GM19397 (cell line): ENCODE results near the gene MAGEC1.
"Not testable (repeated sequence)": the region's sequence is repeated elsewhere in the genome, so short reads cannot be mapped to it uniquely, and the experiment has no call there.

Experiments used
- ATAC-seq: cut with Tn5 transposase; IDR thresholded peaks from one replicate; pipeline ENCODE4 v1.9.1; 2021; ENCODE audit warnings: mild to moderate bottlenecking, moderate library complexity; ENCODE audit not compliant: unreplicated experiment

Gene MAGEC1, protein sequence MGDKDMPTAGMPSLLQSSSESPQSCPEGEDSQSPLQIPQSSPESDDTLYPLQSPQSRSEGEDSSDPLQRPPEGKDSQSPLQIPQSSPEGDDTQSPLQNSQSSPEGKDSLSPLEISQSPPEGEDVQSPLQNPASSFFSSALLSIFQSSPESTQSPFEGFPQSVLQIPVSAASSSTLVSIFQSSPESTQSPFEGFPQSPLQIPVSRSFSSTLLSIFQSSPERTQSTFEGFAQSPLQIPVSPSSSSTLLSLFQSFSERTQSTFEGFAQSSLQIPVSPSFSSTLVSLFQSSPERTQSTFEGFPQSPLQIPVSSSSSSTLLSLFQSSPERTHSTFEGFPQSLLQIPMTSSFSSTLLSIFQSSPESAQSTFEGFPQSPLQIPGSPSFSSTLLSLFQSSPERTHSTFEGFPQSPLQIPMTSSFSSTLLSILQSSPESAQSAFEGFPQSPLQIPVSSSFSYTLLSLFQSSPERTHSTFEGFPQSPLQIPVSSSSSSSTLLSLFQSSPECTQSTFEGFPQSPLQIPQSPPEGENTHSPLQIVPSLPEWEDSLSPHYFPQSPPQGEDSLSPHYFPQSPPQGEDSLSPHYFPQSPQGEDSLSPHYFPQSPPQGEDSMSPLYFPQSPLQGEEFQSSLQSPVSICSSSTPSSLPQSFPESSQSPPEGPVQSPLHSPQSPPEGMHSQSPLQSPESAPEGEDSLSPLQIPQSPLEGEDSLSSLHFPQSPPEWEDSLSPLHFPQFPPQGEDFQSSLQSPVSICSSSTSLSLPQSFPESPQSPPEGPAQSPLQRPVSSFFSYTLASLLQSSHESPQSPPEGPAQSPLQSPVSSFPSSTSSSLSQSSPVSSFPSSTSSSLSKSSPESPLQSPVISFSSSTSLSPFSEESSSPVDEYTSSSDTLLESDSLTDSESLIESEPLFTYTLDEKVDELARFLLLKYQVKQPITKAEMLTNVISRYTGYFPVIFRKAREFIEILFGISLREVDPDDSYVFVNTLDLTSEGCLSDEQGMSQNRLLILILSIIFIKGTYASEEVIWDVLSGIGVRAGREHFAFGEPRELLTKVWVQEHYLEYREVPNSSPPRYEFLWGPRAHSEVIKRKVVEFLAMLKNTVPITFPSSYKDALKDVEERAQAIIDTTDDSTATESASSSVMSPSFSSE

GRCh38 chrX:141903400-141904155 lies at the start of gene MAGEC1:
MAGEC1 (plus strand) TSS chrX:141903894; CDS start chrX:141905073, 1,179 bp downstream.
- ATAC-seq = no peak

GRCh38 chrX:141857479-141857878 lies 46.2 kb upstream of the MAGEC1 start:
- no peak for ATAC-seq

DNA sequence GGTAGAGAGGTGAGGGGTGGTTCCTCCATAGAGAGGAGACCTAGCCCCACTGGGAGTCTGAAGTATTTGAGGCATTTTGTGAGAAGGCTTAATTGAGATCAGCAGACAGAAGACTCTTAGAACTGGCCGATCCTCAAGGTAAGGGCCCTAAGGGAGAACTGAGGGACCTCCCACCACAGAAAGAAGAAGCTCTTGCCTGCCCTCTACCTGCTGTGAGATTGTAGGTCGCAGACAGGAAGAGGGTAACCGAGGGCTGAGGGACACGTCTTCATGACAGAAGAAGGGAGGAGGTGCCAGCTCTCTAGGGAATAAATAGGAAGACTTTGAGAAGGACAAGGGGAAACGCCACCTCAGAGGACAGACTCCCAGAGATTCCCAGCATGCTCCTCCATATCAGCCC lies 24.1 kb upstream of the MAGEC1 start:
- no peak for ATAC-seq

DNA sequence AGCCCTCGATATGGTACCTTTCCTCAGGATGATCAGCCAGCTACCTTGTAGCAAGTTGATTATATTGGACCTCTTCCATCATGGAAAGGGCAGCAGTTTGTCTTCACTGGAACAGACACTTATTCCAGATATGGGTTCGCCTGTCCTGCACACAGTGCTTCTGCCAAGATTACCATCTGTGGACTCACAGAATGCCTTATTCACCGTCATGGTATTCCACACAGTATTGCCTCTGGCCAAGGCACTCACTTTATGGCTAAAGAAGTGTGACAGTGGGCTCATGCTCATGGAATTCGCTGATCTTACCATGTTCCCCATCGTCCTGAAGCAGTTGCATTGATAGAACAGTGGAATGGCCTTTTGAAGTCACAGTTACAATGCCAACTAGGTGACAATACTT lies 14.9 kb upstream of the MAGEC1 start:
- not testable (repeated sequence) for ATAC-seq

- ATAC-seq = no peak
Measured at GRCh38 chrX:141894733-141895132, 9.0 kb upstream of the MAGEC1 start.

DNA sequence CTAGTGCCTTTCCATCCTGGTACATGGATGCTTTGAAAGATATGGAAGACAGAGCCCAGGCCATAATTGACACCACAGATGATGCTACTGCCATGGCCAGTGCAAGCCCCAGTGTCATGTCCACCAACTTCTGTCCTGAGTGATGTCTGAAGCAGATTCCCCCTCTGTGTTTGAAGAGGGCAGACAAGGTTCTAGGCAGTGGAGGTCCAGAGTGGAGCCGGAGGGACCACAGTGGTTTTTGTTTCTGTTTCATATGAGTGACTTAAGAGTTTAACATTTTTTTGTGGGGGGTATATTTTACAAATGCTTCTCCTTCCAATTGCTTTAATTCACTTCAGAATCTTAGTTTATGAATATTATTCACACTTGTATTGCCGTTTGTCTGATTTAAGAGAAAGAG lies 6.0 kb upstream of the MAGEC1 start:
- no peak for ATAC-seq

DNA sequence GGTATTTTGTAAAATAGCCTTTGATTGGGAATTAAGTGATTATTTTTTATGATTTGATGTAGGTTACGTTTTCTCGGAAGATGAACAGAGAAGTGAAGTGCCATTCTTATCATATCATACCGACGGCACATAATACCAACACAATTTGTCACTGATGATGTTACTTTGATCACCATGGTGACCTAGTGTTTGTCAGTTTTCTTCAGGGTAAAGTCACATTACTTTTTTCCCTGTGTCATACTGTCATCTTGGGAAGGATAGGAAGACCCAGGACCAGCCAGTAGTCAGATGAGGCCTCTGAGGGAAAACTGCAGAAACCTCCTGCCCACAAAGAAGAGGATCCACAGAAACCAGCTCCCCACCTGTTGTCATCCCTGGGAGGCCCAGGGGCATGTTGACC lies 1.3 kb upstream of the MAGEC1 start:
- ATAC-seq = no peak

GRCh38 chrX:141904262-141904661 lies 568 bp downstream of the MAGEC1 start:
- no peak for ATAC-seq

DNA sequence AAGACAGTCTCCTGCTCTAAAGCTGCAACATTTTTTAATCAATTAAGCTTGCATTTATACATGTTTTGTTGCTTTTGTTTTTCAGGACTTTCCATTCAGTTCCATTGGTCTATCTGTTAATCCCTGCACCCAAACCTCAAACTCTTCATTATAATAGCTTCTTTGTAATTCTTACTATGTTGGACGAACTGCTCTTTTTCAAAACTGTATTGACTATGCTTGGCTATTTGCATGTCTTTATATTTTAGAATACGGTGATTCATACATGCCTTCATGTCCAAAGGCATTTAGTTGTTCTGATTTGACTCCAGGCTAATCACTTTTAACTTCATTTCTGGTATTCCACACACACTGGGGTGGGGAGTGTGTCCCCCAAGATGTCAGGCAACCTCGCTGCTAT lies 14.1 kb downstream of the MAGEC1 start:
- no peak for ATAC-seq

- ATAC-seq = no peak
Measured at GRCh38 chrX:141924293-141924692, 20.6 kb downstream of the MAGEC1 start.

- ATAC-seq = no peak
Measured at GRCh38 chrX:141928432-141928831, 24.7 kb downstream of the MAGEC1 start.

- no peak for ATAC-seq
Measured at GRCh38 chrX:141934059-141934641, 30.5 kb downstream of the MAGEC1 start.

DNA sequence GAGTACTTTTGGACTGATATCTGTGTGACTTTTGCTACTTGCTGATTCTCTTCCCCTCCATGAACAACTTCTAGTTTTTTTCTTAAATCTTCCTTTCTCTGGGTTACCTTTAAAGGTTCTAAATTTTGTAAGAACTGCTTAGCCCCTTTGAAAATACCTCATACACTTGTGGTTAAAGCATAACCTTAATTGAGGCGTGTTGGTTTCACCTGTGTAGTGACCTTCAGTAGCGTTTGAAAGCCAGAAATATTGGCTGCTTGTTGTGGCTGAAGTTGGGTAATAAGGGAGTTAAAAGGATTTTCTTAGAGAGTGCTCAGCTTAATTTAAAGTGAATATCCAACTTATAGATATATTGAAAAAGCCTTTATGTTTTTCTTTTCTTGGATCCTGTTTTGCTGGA lies 32.0 kb downstream of the MAGEC1 start:
- no peak for ATAC-seq

DNA sequence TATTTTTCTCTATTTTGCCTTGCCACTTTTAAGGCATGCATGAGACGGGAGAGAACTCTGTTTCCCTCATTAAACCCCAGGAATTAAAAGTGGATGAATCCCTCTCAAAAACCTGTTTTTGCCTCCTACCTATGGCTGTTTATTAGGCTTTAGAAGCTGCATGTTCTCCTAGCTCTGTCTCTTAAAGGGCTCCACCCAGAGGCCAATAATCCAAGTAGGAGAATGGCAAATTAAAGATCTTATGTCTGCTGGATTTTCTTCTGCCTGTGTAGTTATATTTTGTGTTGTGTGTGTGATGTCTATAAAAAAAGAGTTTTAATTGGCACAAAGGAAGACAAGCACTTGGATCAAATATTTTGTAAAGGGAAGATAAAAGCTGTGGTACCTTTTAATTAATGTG lies 32.4 kb downstream of the MAGEC1 start:
- ATAC-seq = no peak

DNA sequence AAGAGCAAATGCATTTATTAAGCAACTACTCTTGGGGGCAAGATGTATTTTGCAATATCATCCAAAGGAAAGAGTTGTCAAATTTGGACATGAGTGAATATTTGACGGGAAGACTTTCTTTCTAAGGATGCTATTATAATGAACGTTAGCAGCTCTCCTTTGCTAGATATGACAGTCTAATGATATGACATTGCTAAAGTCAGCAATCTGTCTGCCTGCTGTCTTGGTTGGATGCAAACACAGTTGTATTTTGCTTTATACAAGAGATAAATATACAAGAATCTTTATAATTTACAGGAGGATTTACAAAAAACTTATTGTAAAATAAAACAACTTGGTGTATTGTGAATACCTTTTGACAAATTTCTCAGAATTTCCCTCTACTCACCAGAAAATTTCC lies 37.5 kb downstream of the MAGEC1 start:
- ATAC-seq = no peak

DNA sequence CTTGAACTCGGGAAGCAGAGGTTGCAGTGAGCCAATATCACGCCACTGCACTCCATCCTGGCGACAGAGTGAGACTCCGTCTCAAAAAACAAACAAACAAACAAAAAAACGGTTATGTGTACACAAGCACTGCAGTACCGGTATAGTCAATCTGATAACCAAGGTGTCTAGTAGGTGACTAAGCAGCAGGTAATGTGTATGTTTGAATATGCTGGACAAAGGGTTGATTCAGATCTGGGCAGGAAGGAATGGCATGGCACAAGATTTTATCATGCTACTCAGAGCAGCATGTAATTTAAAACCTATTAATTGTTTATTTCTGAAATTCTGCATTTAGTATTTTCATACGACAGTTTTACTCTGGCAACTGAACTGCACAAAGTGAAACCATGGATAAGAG lies 41.7 kb downstream of the MAGEC1 start:
- ATAC-seq = no peak

- no peak for ATAC-seq
Measured at GRCh38 chrX:141947350-141947749, 43.7 kb downstream of the MAGEC1 start.

- ATAC-seq = no peak
Measured at GRCh38 chrX:141952603-141953002, 48.9 kb downstream of the MAGEC1 start.

- no peak for ATAC-seq
Measured at GRCh38 chrX:141958675-141959074, 55.0 kb downstream of the MAGEC1 start.
